ENCODE measurements around the gene GAS7.
"Not testable (repeated sequence)": the region's sequence is repeated elsewhere in the genome, so short reads cannot be mapped to it uniquely, and the experiment has no call there.

The GAS7 gene

GRCh38 chr17:10042589-10043244 is 155.7 kb downstream of the GAS7 start:
- no peak for DNase-seq

GRCh38 chr17:10041916-10042588 is 156.4 kb downstream of the GAS7 start:
- no peak for DNase-seq

GRCh38 chr17:10041287-10041612 is 157.2 kb downstream of the GAS7 start:
- DNase-seq, result peak; percentile 15

- peak; percentile 79 for DNase-seq
Measured at GRCh38 chr17:10036511-10037061, 161.8 kb downstream of the GAS7 start.

- peak; percentile 56 for DNase-seq
Measured at GRCh38 chr17:10035885-10036284, 162.5 kb downstream of the GAS7 start.

- DNase-seq, result peak; percentile 60
Measured at GRCh38 chr17:10034719-10035475, 163.5 kb downstream of the GAS7 start.

DNA sequence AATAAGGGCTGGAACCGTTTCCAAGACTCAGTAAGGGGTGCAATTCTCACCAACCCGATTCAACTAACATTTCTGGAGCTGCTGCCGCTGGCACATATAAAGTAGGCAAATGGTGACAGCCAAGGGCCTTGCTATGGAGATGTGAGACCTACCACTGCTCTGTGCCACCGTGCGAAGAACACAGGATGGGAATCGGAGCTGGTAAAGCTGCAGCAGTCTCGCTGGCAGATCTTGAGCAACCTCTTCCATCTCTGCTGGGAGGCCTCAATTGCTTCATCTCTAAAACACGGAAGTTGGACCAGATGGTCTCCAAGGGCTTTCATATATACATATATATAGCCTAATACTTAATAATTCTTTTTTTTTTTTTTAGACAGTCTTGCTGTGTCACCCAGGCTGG is 164.4 kb downstream of the GAS7 start:
- DNase-seq, result peak; percentile 33

- DNase-seq, result no peak
Measured at GRCh38 chr17:10033449-10033848, 165.0 kb downstream of the GAS7 start.

DNA sequence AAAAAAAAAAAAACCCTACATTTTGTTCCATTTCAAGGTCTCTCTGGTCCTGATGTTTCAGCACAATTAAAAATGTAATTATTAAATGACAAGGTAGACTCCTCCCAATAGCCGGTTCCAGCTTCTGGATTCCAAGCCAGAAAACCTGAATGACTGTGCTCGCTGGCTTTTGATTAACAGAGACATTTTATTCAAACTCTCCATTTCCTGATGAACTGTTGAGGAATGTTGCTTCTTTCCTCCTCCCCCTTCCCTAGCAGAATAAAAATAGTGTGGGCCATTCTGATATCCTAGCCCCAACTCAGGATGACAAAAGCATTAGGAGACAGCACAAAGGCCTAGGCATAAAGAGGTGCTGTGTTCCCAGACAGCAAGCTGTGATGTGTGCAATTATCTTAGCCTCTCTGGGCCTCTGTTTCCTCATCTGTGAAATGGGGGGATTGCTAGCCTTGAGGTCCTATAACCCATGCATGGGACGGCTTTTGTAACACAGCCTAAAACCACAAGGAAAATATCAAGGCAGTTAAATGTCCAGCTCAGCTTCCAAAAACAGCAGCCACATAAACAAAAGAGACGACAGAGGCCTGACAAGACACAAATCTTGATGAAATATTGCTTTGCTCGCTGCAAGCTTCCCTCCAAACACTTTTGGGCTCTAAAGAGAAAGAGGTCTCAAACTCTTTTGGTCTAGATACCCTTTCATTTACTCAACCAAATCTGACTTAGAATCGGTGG is 166.1 kb downstream of the GAS7 start:
- DNase-seq, result no peak

DNA sequence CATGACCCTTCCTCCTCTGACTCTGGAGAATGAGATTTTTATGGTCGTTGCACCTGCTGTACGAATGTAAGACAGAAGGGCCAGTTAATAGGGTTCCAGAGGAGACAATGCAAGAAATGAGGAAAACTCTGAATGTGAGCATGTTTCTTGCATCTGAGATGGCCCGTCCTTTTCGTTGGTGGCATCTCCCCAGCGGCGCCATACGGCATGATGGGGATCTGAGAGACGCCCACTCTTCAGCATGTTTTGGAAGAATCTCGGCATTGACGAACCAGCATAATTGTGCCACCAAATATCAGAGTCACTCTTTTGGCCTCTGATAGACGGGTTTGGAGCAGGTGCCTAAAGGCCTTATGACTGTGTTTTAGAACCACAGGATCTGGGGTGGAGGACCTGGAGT is 166.8 kb downstream of the GAS7 start:
- DNase-seq, result no peak

DNA sequence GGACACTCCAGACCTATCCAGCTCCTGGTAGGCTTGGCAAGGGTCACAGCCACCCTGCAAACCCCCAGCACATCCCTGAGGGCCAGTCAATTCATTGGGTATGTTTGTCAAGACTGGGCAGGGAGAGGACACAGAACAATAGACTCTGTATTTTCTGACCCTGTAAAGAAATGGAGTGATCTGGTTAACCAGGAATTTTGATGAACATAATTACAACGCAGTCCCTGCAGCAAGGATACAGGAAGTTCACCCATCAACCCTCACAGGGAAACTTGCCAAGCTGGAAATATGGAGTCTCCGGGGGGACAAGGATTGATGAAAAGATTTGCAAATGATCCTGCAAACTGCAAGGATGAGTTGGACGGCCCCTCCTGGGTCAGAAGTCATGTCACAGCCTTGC is 167.3 kb downstream of the GAS7 start:
- DNase-seq, result no peak

DNA sequence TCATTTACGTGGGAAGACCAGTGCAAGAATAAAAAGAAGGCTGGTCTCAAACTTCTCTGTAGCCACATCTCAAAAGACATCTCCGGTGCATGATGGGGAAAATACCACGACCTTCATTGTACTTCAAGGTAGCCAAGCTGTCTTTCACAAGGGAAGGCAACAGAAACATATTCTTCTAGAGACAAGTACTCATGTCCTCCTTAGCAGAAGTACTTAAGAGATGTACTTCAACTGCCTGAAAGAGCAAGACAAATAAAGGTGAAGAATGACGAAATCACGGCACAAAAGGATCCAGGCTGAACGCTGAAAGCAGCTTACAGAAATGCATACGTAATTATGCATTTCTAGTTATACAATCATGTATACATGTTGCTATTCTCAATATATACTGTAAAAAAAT is 169.3 kb downstream of the GAS7 start:
- DNase-seq, result no peak

- no peak for DNase-seq
Measured at GRCh38 chr17:10025976-10026901, 172.2 kb downstream of the GAS7 start.

GRCh38 chr17:10025224-10025623 is 173.2 kb downstream of the GAS7 start:
- DNase-seq, result no peak

DNA sequence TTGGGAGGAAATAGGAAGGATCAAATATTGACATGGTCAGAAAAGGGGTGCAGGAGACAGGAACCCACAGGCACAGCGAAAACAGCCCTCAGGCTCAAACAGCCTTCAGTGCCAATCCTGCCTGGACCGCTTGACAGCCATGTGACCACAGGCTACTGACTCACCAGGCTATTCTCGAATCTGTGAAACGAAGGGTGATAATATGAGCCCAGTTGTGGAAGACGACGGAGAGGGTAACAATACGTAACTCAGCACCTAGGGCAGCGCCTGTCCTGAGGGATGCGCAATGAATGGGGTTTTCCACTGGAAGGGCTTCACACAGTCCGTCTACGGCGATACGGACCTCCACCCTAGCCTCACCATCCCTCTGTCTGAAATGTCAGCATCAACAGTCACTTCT is 176.0 kb downstream of the GAS7 start:
- no peak for DNase-seq

DNA sequence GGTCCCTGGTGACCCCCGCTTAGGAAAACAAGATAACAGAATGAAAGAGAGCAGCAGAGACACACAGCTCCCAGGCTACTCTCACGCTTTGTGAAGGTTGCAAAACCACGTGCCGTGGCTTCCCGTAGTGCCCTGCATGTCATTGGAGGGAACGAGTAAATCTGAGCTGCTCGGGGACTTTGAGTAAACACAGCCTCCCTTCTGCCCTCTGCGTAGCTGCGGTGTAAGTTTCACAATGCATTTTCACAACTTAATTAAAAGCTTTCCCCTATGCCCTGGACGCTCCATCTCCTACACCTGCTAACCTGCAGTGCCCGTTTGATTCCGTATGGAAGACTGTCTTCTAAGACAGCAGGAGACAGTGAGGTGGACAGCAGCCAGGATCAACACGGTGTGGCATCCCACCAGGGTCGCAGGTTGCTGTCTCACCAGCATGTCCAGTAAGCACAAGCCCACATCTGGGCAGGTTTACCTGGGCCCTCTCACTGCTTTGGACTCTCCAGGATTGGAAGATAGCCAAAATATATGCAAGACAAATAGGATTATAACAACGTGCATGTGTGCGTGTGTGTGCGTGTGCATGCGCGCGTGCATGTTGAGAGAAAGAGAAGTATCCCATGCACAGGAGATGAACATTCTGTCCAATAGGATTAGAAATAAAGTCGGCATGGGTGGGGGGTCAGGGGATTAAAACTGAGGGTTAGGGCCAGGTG is 177.0 kb downstream of the GAS7 start:
- DNase-seq, result peak; percentile 27

DNA sequence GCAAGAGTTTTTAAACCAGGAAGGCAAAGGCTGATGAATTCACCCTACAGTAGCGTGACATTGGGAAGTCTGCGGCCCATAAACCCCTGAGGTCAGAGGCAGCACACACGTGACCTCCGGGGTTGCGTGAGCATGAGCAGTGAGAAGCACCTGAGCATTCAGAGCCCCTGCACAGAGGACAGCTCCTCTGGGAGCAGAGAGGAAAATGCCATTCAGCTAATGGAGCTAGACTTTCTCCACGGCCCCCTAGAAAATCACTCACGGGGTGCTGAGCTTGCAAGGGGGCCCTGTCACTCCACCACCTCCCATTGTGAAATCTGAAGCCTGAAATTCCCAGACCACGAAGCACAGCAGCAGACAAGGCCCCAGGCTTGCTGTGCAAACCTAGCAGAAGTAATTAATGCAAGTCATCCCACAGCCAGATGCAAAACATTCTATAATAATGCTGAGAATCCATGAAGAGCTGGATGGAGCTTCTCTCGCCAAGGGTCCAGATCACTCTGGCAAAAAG is 178.4 kb downstream of the GAS7 start:
- no peak for DNase-seq

DNA sequence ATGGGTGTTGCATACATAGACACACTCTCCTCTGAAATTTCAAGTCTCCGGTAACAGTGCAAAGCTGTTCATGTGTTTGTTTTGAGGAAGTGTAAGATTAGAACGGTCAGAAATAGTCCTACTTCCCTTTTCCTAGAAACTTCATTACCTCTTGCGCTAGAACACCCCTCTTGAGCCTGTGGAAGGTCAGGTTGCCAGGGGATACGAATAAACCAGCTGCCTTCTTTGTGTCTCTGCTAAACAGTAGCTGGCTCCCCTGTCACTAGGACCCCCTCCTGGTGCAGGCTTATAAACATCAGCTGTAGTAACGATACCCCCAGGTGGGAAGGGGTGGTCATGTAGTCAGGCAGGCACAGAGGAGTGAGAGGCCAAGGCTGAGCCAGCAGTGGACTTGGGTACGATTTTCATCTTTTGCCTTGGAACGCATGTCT is 179.9 kb downstream of the GAS7 start:
- no peak for DNase-seq

- not testable (repeated sequence) for DNase-seq
Measured at GRCh38 chr17:10016958-10017570, 181.3 kb downstream of the GAS7 start.

- no peak for DNase-seq
Measured at GRCh38 chr17:10013365-10014112, 184.9 kb downstream of the GAS7 start.

Measured in left hindlimb (tissue), 1 donor.